ENCODE data around the gene TACO1.

DNA sequence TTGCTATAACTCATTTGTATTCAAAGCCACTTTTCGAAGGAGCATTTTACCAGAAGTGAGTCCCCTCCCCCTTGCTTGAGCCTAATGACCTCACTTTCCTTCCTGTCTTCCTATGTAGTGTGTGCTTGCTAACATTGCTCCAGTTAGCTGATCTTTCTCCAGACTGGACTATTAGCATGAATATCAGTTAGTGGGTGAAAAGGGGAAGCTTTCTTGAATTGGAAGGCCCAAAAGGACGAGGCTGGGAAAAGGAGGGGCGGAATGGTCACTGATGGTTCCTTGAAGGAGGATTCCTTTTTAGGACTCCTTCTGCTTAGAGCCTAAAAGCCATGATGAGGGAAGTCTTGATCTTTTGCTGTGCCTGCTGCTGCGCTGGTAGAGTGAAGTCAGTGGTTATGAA lies 33.5 kb downstream of the TACO1 start:
- TF ChIP-seq, protein P1, sequence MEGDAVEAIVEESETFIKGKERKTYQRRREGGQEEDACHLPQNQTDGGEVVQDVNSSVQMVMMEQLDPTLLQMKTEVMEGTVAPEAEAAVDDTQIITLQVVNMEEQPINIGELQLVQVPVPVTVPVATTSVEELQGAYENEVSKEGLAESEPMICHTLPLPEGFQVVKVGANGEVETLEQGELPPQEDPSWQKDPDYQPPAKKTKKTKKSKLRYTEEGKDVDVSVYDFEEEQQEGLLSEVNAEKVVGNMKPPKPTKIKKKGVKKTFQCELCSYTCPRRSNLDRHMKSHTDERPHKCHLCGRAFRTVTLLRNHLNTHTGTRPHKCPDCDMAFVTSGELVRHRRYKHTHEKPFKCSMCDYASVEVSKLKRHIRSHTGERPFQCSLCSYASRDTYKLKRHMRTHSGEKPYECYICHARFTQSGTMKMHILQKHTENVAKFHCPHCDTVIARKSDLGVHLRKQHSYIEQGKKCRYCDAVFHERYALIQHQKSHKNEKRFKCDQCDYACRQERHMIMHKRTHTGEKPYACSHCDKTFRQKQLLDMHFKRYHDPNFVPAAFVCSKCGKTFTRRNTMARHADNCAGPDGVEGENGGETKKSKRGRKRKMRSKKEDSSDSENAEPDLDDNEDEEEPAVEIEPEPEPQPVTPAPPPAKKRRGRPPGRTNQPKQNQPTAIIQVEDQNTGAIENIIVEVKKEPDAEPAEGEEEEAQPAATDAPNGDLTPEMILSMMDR (conservative IDR thresholded peaks at IDR 0.05), result no peak
- TF ChIP-seq EZH2 (IDR thresholded peaks at IDR 0.05; ENCODE audit: low read depth), result no peak
